GM12801 (cell line): Measurements from ENCODE around the gene BBS12.

Experiments used
- TF ChIP-seq, protein P1 (sequence below): IDR thresholded peaks from one replicate; pipeline ENCODE4 v1.5.1; 2011; ENCODE audit warnings: control low read depth; ENCODE audit not compliant: insufficient read length; ENCODE audit errors: extremely low read depth

Gene BBS12

DNA sequence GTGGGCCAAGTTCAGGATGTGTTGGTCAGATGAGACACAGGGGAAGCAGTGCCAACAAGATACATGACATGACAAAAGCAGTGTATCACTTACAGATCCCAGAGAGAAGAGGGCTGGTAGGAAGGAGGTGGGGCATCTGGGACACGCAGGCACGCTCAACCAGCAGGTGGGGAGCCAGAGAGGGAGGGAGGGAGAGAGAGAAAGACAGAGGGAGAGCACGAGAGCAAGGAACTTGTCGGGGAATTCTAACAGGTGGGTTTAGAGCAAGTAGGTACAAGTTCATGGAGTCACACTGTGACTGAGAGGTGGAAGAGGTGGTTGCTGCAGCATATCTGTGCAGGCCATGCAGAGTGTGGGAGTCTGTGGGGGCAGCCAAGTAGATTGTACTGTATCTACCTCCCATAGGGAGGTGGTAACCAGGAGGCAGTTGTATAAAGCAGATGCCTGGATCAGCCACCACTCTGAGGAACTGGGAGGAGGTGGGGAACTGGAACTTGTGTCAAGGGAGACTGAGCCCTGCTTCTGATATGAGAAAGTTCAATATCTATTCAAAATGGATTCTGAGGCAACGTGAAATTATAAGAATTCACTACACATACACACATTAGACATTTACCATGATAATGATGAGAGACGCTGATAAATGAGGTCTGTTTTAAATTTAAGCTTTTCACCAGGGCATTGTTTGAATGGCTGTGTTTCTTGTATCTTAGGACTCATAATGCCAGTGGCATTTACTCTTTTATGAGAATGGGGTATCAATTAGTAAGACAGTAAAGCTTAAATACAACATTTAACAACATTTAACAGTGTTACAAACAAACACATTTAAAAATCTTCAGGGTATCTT lies 43.7 kb downstream of the BBS12 start:
- TF ChIP-seq, protein P1, sequence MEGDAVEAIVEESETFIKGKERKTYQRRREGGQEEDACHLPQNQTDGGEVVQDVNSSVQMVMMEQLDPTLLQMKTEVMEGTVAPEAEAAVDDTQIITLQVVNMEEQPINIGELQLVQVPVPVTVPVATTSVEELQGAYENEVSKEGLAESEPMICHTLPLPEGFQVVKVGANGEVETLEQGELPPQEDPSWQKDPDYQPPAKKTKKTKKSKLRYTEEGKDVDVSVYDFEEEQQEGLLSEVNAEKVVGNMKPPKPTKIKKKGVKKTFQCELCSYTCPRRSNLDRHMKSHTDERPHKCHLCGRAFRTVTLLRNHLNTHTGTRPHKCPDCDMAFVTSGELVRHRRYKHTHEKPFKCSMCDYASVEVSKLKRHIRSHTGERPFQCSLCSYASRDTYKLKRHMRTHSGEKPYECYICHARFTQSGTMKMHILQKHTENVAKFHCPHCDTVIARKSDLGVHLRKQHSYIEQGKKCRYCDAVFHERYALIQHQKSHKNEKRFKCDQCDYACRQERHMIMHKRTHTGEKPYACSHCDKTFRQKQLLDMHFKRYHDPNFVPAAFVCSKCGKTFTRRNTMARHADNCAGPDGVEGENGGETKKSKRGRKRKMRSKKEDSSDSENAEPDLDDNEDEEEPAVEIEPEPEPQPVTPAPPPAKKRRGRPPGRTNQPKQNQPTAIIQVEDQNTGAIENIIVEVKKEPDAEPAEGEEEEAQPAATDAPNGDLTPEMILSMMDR = no peak

DNA sequence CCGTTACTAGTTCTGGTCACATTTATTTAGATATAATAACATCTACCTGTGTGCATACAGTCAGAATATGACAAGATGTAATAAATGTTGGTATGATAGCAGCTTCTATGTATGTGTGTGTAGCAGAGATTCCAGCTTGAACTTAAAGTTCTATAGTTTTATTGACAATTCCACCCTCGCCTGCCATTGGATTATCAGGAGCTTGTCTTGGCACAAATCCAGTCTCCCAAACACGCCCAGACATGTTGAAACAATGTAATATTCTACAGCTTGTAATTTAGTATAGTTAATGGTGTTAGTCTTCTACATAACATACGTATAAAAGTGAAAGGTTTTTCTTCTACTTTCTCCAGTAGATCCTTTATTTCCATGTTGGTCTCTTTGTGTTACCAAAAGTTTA lies 44.4 kb downstream of the BBS12 start:
- TF ChIP-seq, protein P1 = no peak

DNA sequence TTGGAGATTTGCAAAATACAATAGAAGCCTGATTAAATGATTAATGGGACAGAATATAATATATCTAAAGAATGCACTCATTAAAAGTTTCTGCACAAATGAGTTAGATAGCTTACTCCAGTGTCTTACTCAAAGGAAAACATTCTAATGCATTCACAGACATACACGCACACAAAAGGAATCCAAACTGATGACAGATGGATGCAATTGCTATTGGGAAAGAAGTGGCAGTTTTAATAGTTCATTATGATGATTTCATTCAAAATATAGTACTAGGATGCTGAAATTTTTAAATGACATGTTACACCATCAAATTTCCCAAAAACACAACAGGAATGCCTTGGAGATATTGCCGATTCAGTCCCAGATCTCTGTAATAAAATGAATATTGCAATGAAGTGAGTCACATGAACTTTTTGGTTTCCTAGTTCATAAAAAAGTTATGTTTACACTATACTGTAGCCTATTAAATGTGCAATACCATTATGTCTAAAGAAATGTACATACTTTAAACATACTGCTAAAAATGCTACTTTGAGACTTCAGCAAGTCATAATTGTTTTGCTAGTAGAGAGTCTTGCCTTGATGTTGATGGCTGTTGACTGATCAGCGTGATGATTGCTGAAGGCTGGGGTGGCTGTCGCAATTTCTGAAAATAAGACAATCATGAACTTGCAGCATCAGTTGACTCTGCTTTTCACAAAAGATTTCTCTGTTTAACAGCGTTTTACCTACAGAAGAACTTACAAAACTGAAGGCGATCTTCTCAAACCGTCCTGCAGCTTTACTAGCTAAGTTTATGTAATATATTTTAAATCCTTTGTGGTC lies 45.6 kb downstream of the BBS12 start:
- TF ChIP-seq, protein P1 = no peak

DNA sequence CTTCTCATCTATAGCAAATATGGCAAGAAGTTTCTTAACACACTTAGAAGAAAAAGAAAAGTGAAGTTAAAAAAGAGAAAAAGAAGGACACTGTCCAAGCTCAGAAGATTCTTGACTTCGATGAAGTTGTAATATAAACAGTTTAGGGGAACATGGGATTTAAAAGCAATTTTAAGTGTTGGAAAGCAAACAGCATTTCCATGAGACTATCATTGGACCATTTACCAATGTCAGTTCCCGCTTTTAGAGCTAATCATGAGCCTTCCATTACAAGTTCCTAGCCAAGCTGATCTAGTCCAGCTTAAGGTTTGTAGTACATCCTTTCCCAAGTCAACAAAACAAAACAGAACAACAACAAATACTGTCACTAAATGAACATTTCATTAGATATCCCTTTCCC lies 49.0 kb downstream of the BBS12 start:
- TF ChIP-seq, protein P1 = no peak

DNA sequence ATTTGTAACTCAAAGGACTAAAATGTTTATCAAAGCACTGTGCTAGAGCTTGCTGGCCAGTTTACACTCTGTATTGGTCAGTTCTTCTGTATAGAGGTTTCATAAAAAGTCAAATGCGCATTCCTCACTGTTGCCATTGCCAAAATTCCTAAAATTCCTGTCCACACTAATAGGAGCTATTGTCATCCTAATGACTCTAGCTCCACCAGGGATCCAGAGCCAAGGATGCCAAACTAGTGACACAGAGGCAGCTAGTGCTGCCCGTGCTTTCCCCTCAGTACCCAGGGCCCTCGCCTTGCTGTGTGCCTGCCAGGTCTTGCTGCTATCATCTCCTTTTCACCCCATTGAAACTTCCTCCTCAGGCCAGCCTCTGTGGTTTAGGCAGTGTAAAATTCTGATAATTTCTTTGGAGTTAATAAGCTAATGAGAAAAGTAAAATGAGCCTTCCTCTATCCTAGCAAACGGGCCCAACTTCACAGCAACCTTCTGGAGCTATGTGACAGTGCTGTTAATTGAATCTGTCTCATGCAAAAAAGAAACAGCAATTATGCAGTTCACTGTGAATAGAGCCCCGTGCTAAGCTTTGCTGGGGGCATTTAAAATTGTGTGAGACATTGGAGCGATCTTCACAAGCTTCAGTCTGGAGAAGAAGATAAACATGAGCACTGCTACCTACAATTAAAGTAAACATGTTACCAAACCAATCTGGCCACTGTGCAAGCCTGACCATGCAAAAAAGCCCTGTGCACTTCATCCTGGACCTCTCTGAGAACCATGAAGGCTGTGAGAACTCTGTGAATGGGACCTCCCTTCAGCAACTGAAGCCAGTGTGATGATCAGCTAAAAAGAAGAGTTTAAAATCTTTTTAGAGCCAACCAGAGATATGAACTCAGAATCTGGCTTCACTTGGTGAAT lies 51.1 kb downstream of the BBS12 start:
- TF ChIP-seq, protein P1 = no peak

DNA sequence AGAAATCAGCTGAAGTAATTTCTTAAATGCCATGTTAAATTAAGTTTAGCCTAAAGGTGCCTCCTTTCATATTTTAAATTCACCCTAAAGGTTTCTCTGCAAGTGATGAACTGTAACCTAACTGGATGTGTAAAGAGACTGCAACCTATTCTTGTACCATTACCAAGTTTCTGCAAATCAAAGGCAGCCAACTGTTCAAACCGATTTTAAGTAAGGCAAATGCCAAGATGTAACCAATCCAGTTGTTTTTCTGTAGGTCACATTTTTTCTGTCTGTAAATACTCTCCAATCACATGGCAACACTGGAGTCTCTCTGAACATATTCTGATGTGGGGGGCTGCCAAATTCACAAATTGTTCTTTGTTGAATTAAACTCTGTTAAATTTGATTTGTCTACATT lies 51.8 kb downstream of the BBS12 start:
- TF ChIP-seq, protein P1 = no peak
